RKO (cell line): Measurements from ENCODE around the gene TFB1M.

ENCODE experiments used
- DNase-seq: peaks from one replicate; pipeline ENCODE4 v3.0.0-alpha.2; 2016; ENCODE audit warnings: low spot score

TFB1M gene

GRCh38 chr6:155263373-155264063, 50.8 kb downstream of the TFB1M start, which contains the start of gene CLDN20:
CLDN20 (plus strand) TSS chr6:155264013; CDS start chr6:155275720, 11,707 bp downstream.
- DNase-seq: no peak

- DNase-seq: no peak
These were observed 51.6 kb downstream of the TFB1M start for GRCh38 chr6:155262655-155263054.

- no peak for DNase-seq
These were observed 53.0 kb downstream of the TFB1M start for GRCh38 chr6:155261111-155261900.

- no peak for DNase-seq
These were observed 53.6 kb downstream of the TFB1M start for GRCh38 chr6:155260686-155261085.

- no peak for DNase-seq
These were observed 54.4 kb downstream of the TFB1M start for GRCh38 chr6:155259897-155260296.

GRCh38 chr6:155259204-155259603, 55.1 kb downstream of the TFB1M start:
- no peak for DNase-seq

GRCh38 chr6:155257796-155258195, 56.5 kb downstream of the TFB1M start:
- DNase-seq: no peak

GRCh38 chr6:155256122-155256795, 58.0 kb downstream of the TFB1M start:
- no peak for DNase-seq

- DNase-seq: no peak
These were observed 60.1 kb downstream of the TFB1M start for GRCh38 chr6:155254139-155254538.

GRCh38 chr6:155253337-155253736, 60.9 kb downstream of the TFB1M start:
- DNase-seq: no peak

GRCh38 chr6:155252581-155252980, 61.7 kb downstream of the TFB1M start:
- no peak for DNase-seq

- no peak for DNase-seq
These were observed 63.4 kb downstream of the TFB1M start for GRCh38 chr6:155250701-155251381.

GRCh38 chr6:155248008-155249001, 66.0 kb downstream of the TFB1M start:
- DNase-seq: peak; percentile 28

GRCh38 chr6:155247618-155248007, 66.7 kb downstream of the TFB1M start:
- DNase-seq: no peak

GRCh38 chr6:155246825-155247224, 67.5 kb downstream of the TFB1M start:
- DNase-seq: no peak

GRCh38 chr6:155245831-155246230, 68.5 kb downstream of the TFB1M start:
- no peak for DNase-seq

GRCh38 chr6:155245193-155245592, 69.1 kb downstream of the TFB1M start:
- no peak for DNase-seq

- no peak for DNase-seq
These were observed 69.8 kb downstream of the TFB1M start for GRCh38 chr6:155244434-155244833.

GRCh38 chr6:155241966-155242365, 72.3 kb downstream of the TFB1M start:
- no peak for DNase-seq

- DNase-seq: no peak
These were observed 73.2 kb downstream of the TFB1M start for GRCh38 chr6:155240905-155241600.
